ENCODE measurements around the gene GPR17. TPM values are rescaled to one million over a fixed set of nuclear protein-coding genes. Genes with fewer than 3 reads are reported as not detected.

GPR17 gene
- total RNA-seq, 1 donor from 2014 or later = not detected

DNA sequence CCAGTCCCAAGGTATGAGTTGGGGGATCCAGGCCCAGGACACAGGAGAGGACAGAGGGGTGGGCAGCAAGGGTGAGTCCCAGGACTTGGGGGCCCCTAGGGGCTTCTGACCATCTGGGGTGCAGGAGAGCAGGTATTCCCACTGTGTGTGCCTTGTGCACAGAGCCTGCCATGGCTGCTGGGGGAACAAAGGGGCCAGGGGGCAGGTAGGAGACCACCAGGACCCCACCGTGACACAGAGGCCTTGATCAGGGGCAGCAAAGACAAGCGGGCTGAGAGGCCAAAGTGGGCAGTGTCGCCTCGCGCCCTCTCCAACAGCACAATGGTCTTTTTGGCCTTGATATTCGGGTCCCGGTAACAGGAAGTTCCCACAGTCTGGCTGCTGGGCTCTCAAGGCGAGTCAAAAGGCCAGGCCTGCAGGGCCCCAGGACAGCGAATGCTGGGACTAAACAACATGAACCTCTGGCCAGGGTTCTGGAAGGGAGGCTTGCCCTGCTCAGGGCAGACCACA is 12.3 kb upstream of the GPR17 start:
- H3K27me3 ChIP-seq = no peaks in the 10 kb centered on the region
- peaks cover 5% of the 10 kb centered on the region for H3K4me1 ChIP-seq
- H3K36me3 ChIP-seq = no peaks in the 10 kb centered on the region
- Mint-ChIP-seq H3K36me3 (no peaks in the 10 kb centered on the region), H3K9me3 (no peaks in the 10 kb centered on the region), H3K27me3 (ENCODE audit: insufficient read depth, low read depth) (peaks cover 3% of the 10 kb centered on the region), H3K4me3 (no peak overlapping the region), H3K4me1 (peaks cover 2% of the 10 kb centered on the region), H3K27ac (no peak overlapping the region)
- H2AFZ ChIP-seq (replicated peaks) = no peak overlapping the region
- no peak for DNase-seq (ENCODE audit: low spot score)
- no peaks in the 10 kb centered on the region for H3F3A ChIP-seq (ENCODE audit: low read depth)
- H3K4me3 ChIP-seq = no peak overlapping the region
- no peak overlapping the region for H3K4me2 ChIP-seq
- TF ChIP-seq EZH2phosphoT487 (IDR thresholded peaks at IDR 0.05) = no peak
- TF ChIP-seq EZH2 (IDR thresholded peaks at IDR 0.05) = no peak
- TF ChIP-seq, protein P1, sequence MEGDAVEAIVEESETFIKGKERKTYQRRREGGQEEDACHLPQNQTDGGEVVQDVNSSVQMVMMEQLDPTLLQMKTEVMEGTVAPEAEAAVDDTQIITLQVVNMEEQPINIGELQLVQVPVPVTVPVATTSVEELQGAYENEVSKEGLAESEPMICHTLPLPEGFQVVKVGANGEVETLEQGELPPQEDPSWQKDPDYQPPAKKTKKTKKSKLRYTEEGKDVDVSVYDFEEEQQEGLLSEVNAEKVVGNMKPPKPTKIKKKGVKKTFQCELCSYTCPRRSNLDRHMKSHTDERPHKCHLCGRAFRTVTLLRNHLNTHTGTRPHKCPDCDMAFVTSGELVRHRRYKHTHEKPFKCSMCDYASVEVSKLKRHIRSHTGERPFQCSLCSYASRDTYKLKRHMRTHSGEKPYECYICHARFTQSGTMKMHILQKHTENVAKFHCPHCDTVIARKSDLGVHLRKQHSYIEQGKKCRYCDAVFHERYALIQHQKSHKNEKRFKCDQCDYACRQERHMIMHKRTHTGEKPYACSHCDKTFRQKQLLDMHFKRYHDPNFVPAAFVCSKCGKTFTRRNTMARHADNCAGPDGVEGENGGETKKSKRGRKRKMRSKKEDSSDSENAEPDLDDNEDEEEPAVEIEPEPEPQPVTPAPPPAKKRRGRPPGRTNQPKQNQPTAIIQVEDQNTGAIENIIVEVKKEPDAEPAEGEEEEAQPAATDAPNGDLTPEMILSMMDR (IDR thresholded peaks at IDR 0.05) = no peak
- no peaks in the 10 kb centered on the region for H4K20me1 ChIP-seq (ENCODE audit: low read depth)
- no peak overlapping the region for H3K27ac ChIP-seq
- H3K9ac ChIP-seq = no peak overlapping the region
- H3K9me3 ChIP-seq (ENCODE audit: low read depth) = no peaks in the 10 kb centered on the region
- H3K79me2 ChIP-seq (ENCODE audit: low read depth) = no peaks in the 10 kb centered on the region

DNA sequence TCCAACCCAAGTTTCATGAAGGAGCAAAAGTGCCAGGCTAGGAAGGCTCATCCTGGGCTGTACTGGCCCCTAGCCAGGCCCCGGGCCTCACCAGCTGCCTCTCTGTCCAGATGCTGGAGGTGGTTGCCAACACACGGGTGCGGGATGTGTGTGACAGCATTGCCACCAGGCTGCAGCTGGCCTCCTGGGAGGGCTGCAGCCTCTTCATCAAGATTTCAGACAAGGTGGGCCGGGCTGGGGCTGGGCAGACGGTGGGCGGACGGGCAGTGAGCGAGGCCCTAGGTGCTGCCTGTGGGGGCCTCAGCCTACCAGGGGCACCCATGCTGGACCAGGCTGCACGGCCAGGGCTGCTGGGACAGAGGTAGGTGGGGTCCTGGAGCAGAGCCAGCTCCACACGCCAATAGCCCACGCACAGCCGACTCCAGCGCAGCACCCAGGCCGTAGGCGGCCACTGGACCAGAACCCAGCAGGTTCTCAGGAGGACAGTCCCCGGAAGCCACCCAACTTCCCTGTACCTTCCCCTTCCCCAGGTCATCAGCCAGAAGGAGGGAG is 11.8 kb upstream of the GPR17 start:
- Histone ChIP-seq H3K4me3 (no peak overlapping the region), H4K20me1 (ENCODE audit: low read depth) (no peaks in the 10 kb centered on the region), H3F3A (ENCODE audit: low read depth) (no peaks in the 10 kb centered on the region), H3K9ac (no peak overlapping the region), H3K4me1 (peaks cover 5% of the 10 kb centered on the region), H3K4me2 (no peak overlapping the region), H3K27ac (no peak overlapping the region), H3K27me3 (no peaks in the 10 kb centered on the region), H3K36me3 (no peaks in the 10 kb centered on the region), H3K9me3 (ENCODE audit: low read depth) (no peaks in the 10 kb centered on the region), H2AFZ (replicated peaks) (no peak overlapping the region), H3K79me2 (ENCODE audit: low read depth) (no peaks in the 10 kb centered on the region)
- H3K27ac Mint-ChIP-seq = no peak overlapping the region
- H3K4me3 Mint-ChIP-seq = no peak overlapping the region
- H3K4me1 Mint-ChIP-seq = peaks cover 2% of the 10 kb centered on the region
- no peak for DNase-seq (ENCODE audit: low spot score)
- H3K9me3 Mint-ChIP-seq = no peaks in the 10 kb centered on the region
- H3K36me3 Mint-ChIP-seq = no peaks in the 10 kb centered on the region
- no peak for TF ChIP-seq EZH2phosphoT487 (IDR thresholded peaks at IDR 0.05)
- no peak for TF ChIP-seq EZH2 (IDR thresholded peaks at IDR 0.05)
- TF ChIP-seq, protein P1 (IDR thresholded peaks at IDR 0.05) = no peak
- peaks cover 6% of the 10 kb centered on the region for H3K27me3 Mint-ChIP-seq (ENCODE audit: insufficient read depth, low read depth)

DNA sequence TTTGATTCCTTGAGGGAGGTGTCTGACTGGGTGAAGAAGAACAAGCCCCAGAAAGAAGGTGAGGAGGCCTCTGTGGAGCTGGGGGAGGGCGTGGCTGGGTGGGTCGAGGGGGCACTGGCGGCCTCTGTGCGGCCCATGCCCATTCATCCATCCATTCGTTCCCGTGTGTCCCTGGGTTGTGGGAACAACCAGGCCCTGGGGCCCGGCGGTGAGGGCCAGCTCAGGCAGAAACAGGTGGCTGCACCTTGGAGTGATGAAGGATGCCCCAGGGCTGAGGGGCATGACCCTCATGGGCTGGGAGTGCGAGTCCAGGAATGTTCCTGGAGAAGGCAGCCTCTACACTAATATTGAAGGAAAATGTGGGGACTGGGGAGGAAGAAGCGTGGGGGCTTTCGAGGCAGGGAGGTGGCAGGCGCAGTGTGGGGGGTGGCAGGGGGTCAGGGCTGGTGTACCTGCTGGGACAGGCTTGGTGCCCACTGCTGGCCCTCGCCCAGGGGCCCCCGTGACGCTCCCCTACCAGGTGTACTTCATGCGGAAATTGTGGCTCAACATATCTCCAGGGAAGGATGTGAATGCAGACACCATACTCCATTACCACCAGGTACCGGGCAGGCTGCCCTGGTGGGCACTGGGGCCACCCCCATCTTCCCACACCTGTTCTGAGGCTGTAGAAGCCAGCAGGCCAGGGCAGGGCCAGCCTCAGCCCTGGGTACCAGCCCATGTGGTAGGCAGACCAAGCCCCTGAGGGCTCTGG is 11.2 kb upstream of the GPR17 start:
- H4K20me1 ChIP-seq (ENCODE audit: low read depth) = no peaks in the 10 kb centered on the region
- no peaks in the 10 kb centered on the region for H3K79me2 ChIP-seq (ENCODE audit: low read depth)
- no peak overlapping the region for H3K27ac ChIP-seq
- no peaks in the 10 kb centered on the region for H3K36me3 ChIP-seq
- H2AFZ ChIP-seq (replicated peaks) = no peak overlapping the region
- no peaks in the 10 kb centered on the region for H3K36me3 Mint-ChIP-seq
- H3K9ac ChIP-seq = no peak overlapping the region
- no peak overlapping the region for H3K4me3 ChIP-seq
- H3K27ac Mint-ChIP-seq = no peak overlapping the region
- no peak overlapping the region for H3K4me2 ChIP-seq
- H3K9me3 Mint-ChIP-seq = no peaks in the 10 kb centered on the region
- H3K4me1 Mint-ChIP-seq = peaks cover 2% of the 10 kb centered on the region
- H3K27me3 Mint-ChIP-seq (ENCODE audit: insufficient read depth, low read depth) = peaks cover 7% of the 10 kb centered on the region
- no peaks in the 10 kb centered on the region for H3K27me3 ChIP-seq
- no peaks in the 10 kb centered on the region for H3K9me3 ChIP-seq (ENCODE audit: low read depth)
- no peak overlapping the region for H3K4me3 Mint-ChIP-seq
- peaks cover 5% of the 10 kb centered on the region for H3K4me1 ChIP-seq
- DNase-seq (ENCODE audit: low spot score) = no peak
- TF ChIP-seq EZH2 (IDR thresholded peaks at IDR 0.05) (no peak), EZH2phosphoT487 (IDR thresholded peaks at IDR 0.05) (no peak)
- TF ChIP-seq, protein P1 (IDR thresholded peaks at IDR 0.05) = no peak
- no peaks in the 10 kb centered on the region for H3F3A ChIP-seq (ENCODE audit: low read depth)
